SK-N-SH (cell line): ENCODE measurements around the gene LEKR1. TPM values are rescaled to one million over a fixed set of nuclear protein-coding genes. Genes with fewer than 3 reads are reported as not detected.

Experiments used
- CTCF ChIA-PET: fragments of 300-600, 350-600 bp; formaldehyde crosslinking; extraction: SDS; loops from one replicate; lab custom pipeline; 2021; lab: Yijun Ruan, JAX
- POLR2A ChIA-PET: fragments of 350-600 bp; sonication (Branson Sonifier 250); formaldehyde crosslinking; extraction: SDS; loops from one replicate; lab custom pipeline; 2020; ENCODE audit warnings: antibody characterized with exemption, inconsistent platforms; lab: Yijun Ruan, JAX
- DNase-seq: peaks from one replicate; pipeline ENCODE4 v3.0.0; 2012
- H2AFZ ChIP-seq: fragments of 200-600 bp; sonication (generic); 2 replicates; pipeline ENCODE4 v1.8.1; 2016; ENCODE audit warnings: antibody characterized with exemption, mild to moderate bottlenecking, low read depth
- H3F3A ChIP-seq: fragments of 200-600 bp; sonication (generic); replicated peaks from 2 replicates; pipeline ENCODE3; 2016; ENCODE audit warnings: antibody characterized with exemption, mild to moderate bottlenecking; ENCODE audit not compliant: insufficient read depth
- H3K27ac ChIP-seq, 2 experiments: fragments of 200-500 bp in 1 of 2; fragments of 200-600 bp in 1 of 2; sonication (Bioruptor generic) in 1 of 2; sonication (generic), shearing (Covaris generic) in 1 of 2; 2 replicates each; pipeline versions ENCODE4 v1.5.1 to v1.6.1; 2014 to 2016; ENCODE audit warnings: low read depth in 2 of 2, inconsistent platforms in 1 of 2, low read length in 1 of 2, mild to moderate bottlenecking in 1 of 2, mixed read lengths in 1 of 2
- H3K27me3 ChIP-seq: fragments of 200-600 bp; sonication (generic), shearing (Covaris generic); 2 replicates; pipeline ENCODE4 v1.6.1; 2016; ENCODE audit warnings: mixed run types; ENCODE audit not compliant: insufficient read depth
- H3K36me3 ChIP-seq, 2 experiments: fragments of 200-500 bp in 1 of 2; fragments of 200-600 bp in 1 of 2; sonication (Bioruptor generic) in 1 of 2; sonication (generic) in 1 of 2; replicated peaks in 1 of 2; 2 replicates each; pipeline versions ENCODE3 to v1.5.1; 2014 to 2016; ENCODE audit warnings: low read length in 1 of 2, mild to moderate bottlenecking in 1 of 2; ENCODE audit not compliant: insufficient read depth in 2 of 2, control insufficient read depth in 1 of 2
- H3K4me1 ChIP-seq, 2 experiments: fragments of 200-500 bp in 1 of 2; fragments of 200-600 bp in 1 of 2; sonication (Bioruptor generic) in 1 of 2; sonication (generic), shearing (Covaris generic) in 1 of 2; 2 replicates each; pipeline versions ENCODE4 v1.5.1 to v1.6.1; 2014 to 2016; ENCODE audit warnings: low read depth in 1 of 2, low read length in 1 of 2, mixed run types in 1 of 2; ENCODE audit not compliant: insufficient read depth in 2 of 2, control insufficient read depth in 1 of 2
- H3K4me2 ChIP-seq: fragments of 200-600 bp; sonication (generic), shearing (Covaris generic); 2 replicates; pipeline ENCODE4 v1.6.1; 2017; ENCODE audit warnings: mixed run types
- H3K4me3 ChIP-seq, 2 experiments: fragments of 200-500 bp in 1 of 2; fragments of 200-600 bp in 1 of 2; sonication (Bioruptor generic) in 1 of 2; sonication (generic), shearing (Covaris generic) in 1 of 2; 2 replicates each; pipeline versions ENCODE4 v1.5.1 to v1.8.1; 2014 to 2016; ENCODE audit warnings: low read depth in 2 of 2, inconsistent platforms in 1 of 2, low read length in 1 of 2, mild to moderate bottlenecking in 1 of 2, mixed read lengths in 1 of 2, moderate library complexity in 1 of 2
- H3K79me2 ChIP-seq: fragments of 200-600 bp; sonication (generic); 2 replicates; pipeline ENCODE4 v1.8.1; 2017; ENCODE audit warnings: mild to moderate bottlenecking; ENCODE audit not compliant: insufficient read depth
- H3K9ac ChIP-seq: fragments of 200-600 bp; sonication (generic); 2 replicates; pipeline ENCODE4 v1.6.1; 2017; ENCODE audit warnings: mixed run types
- H3K9me2 ChIP-seq: fragments of 200-600 bp; sonication (generic); 2 replicates; pipeline ENCODE4 v1.6.1; 2017; ENCODE audit warnings: mixed run types
- H3K9me3 ChIP-seq: fragments of 200-600 bp; sonication (generic); 2 replicates; pipeline ENCODE4 v1.6.1; 2017; ENCODE audit warnings: mixed run types, mild to moderate bottlenecking, moderate library complexity
- H4K20me1 ChIP-seq: fragments of 200-600 bp; sonication (generic); 2 replicates; pipeline ENCODE4 v1.6.1; 2017; ENCODE audit warnings: mild to moderate bottlenecking, mixed run types; ENCODE audit not compliant: insufficient read depth
- CHD2 ChIP-seq: fragments of 150-350 bp; IDR thresholded peaks from 2 replicates; pipeline ENCODE4 v1.6.1; 2018; ENCODE audit warnings: low read length; ENCODE audit not compliant: partially characterized antibody
- CTCF ChIP-seq: fragments of 200-600 bp; sonication (generic); IDR thresholded peaks from 2 replicates; pipeline ENCODE4 v1.6.1; 2017; ENCODE audit warnings: antibody characterized with exemption, mild to moderate bottlenecking, moderate library complexity
- ELF1 ChIP-seq: IDR thresholded peaks from 2 replicates; pipeline ENCODE4 v1.4.0; 2012
- EP300 ChIP-seq, 2 experiments: IDR thresholded peaks; 2 replicates each; pipeline versions ENCODE4 v1.4.0 to v1.6.1; 2012; ENCODE audit warnings: borderline replicate concordance in 1 of 2, low read depth in 1 of 2, low read length in 1 of 2
- EZH2phosphoT487 ChIP-seq: fragments of 200-600 bp; sonication (generic); IDR thresholded peaks from 2 replicates; pipeline ENCODE4 v1.6.1; 2017; ENCODE audit warnings: low read depth, mixed run types, mild to moderate bottlenecking, antibody characterized with exemption, moderate library complexity, borderline replicate concordance
- FOSL2 ChIP-seq: IDR thresholded peaks from 2 replicates; pipeline ENCODE4 v1.4.0; 2012; ENCODE audit warnings: low read depth, mild to moderate bottlenecking, moderate library complexity, borderline replicate concordance
- FOXJ3 ChIP-seq: sonication (generic); formaldehyde crosslinking; IDR thresholded peaks from 2 replicates; pipeline ENCODE4 v1.5.1; 2020; ENCODE audit warnings: mild to moderate bottlenecking, missing genetic modification reagents
- FOXM1 ChIP-seq: IDR thresholded peaks from 2 replicates; pipeline ENCODE4 v1.4.0; 2012; ENCODE audit warnings: low read depth, mild to moderate bottlenecking
- GABPA ChIP-seq: IDR thresholded peaks from 2 replicates; pipeline ENCODE4 v1.4.0; 2012; ENCODE audit warnings: low read depth, mild to moderate bottlenecking
- GATA2 ChIP-seq: sonication (generic); formaldehyde crosslinking; IDR thresholded peaks from 2 replicates; pipeline ENCODE4 v1.5.0; 2020; ENCODE audit warnings: mild to moderate bottlenecking, missing genetic modification reagents
- JUND ChIP-seq: IDR thresholded peaks from 2 replicates; pipeline ENCODE4 v1.4.0; 2012
- MEF2A ChIP-seq: IDR thresholded peaks from 2 replicates; pipeline ENCODE4 v1.4.0; 2012; ENCODE audit warnings: low read depth, borderline replicate concordance
- MXI1 ChIP-seq: IDR thresholded peaks from 2 replicates; pipeline ENCODE4 v1.6.1; 2012; ENCODE audit warnings: mild to moderate bottlenecking, low read depth, low read length, improper control_type of control experiment
- NFIC ChIP-seq: IDR thresholded peaks from 2 replicates; pipeline ENCODE4 v1.4.0; 2012; ENCODE audit warnings: borderline replicate concordance
- NRF1 ChIP-seq: IDR thresholded peaks from 2 replicates; pipeline ENCODE4 v1.6.1; 2012; ENCODE audit warnings: low read depth, mild to moderate bottlenecking, low read length
- RAD21 ChIP-seq: IDR thresholded peaks from 2 replicates; pipeline ENCODE4 v1.6.1; 2012; ENCODE audit warnings: mild to moderate bottlenecking, low read length
- RFX5 ChIP-seq: IDR thresholded peaks from 2 replicates; pipeline ENCODE4 v1.6.1; 2012; ENCODE audit warnings: mild to moderate bottlenecking, improper control_type of control experiment, low read length
- RXRA ChIP-seq: IDR thresholded peaks from 2 replicates; pipeline ENCODE4 v1.4.0; 2012; ENCODE audit warnings: low read depth, mild to moderate bottlenecking, borderline replicate concordance
- SMC3 ChIP-seq: IDR thresholded peaks from 2 replicates; pipeline ENCODE4 v1.6.1; 2012; ENCODE audit warnings: low read depth, low read length, improper control_type of control experiment
- TAF1 ChIP-seq: IDR thresholded peaks from 2 replicates; pipeline ENCODE4 v1.6.1; 2012; ENCODE audit warnings: low read depth, mild to moderate bottlenecking, low read length, moderate library complexity, borderline replicate concordance
- TCF12 ChIP-seq: IDR thresholded peaks from 2 replicates; pipeline ENCODE4 v1.4.0; 2012
- TEAD4 ChIP-seq: IDR thresholded peaks from 2 replicates; pipeline ENCODE4 v1.4.0; 2012; ENCODE audit warnings: mild to moderate bottlenecking, borderline replicate concordance; ENCODE audit not compliant: insufficient read depth
- YY1 ChIP-seq: IDR thresholded peaks from 2 replicates; pipeline ENCODE4 v1.4.0; 2012; ENCODE audit warnings: low read depth, mild to moderate bottlenecking
- WGBS: methylation state at CpG from one replicate; pipeline ENCODE4 v1.1.6; 2017; ENCODE audit warnings: low lambda C conversion rate; 5-methylcytosine and 5-hydroxymethylcytosine counted together
- polyA plus RNA-seq, 3 experiments: library from polyadenylated mRNA; depleted of rRNA; stranded (reverse); fragments of >200 nt; gene quantifications; 2 replicates each; pipeline ENCODE4 v1.2.3, GENCODE V29; 2012
- TF ChIP-seq, protein P1 (sequence below): IDR thresholded peaks from 2 replicates; pipeline ENCODE4 v1.4.0; 2012; ENCODE audit warnings: low read depth, borderline replicate concordance
- TF ChIP-seq, protein P2 (sequence below): fragments of 150-350 bp; IDR thresholded peaks from 2 replicates; pipeline ENCODE4 v1.6.1; 2017; ENCODE audit warnings: antibody characterized with exemption, low read length, low read depth, borderline replicate concordance
- TF ChIP-seq, protein P3 (sequence below): IDR thresholded peaks from 2 replicates; pipeline ENCODE4; 2012
- TF ChIP-seq, protein P4 (sequence below): IDR thresholded peaks from 2 replicates; pipeline ENCODE4 v1.4.0; 2012; ENCODE audit warnings: low read depth

Gene LEKR1
- polyA plus RNA-seq, 1 of the 3 experiments (the other 2 are of a cell fraction), result 0.30 TPM

DNA sequence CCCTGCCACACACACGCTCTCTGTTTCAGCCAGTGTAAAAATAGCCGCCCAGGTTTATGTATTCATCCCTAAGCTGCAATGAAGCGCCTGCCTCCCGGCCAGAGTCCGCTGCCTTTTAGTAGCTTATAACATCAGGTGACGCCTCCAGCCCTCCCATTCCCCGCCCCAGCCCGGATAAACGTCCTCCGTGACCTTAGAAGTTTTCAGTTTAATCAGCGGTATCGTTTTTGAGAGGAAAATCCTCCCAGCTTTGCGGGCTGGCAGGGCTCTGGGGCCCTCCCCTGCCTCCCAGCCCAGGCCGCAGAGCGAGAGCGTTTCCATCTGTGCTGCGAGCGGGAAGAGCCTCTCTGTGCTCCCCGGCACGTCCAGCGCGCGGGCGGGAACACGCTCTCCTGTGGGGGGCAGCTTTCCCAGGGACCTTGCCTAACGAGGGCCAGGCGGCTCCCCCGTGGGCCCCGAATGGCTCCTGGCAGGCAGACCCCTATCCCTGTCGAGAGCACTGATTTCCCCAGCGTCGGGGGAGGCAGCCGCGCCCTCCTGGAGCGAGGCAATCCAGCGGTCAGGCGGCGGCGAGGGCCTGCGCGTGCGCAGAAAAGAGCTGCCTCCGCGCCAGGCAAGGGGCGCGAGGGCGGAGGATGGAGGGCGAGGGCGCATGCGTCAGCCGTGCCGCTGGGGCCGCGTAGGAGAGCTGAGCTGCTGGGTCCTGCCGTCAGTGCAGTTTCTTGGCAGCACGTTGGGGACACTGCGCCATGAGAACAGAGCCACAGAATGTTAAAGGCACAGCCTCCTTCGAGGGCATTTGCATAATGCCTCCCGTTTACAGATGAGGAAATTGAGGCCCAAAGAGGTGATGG lies 262.7 kb downstream of the LEKR1 start:
- H3K27me3 ChIP-seq, result no peaks in the 10 kb centered on the region
- peak overlapping the region; percentile 87 for H3K4me2 ChIP-seq
- H3K9me2 ChIP-seq, result no peaks in the 10 kb centered on the region
- POLR2A ChIA-PET, result interaction anchor here (0.7 to 2.3 kb wide), 24 partner anchors 11 to 936 kb away, joined by 3 to 16 read pairs (median 4); partner anchors contain the start of genes SSR3 and TIPARP
- peak overlapping the region; percentile 97 for H2AFZ ChIP-seq
- peak overlapping the region; percentile 91 for H3K9ac ChIP-seq
- H3K79me2 ChIP-seq, result no peaks in the 10 kb centered on the region
- peak overlapping the region; percentile 95 to 99 for H3K27ac ChIP-seq
- WGBS, result 2% methylated on average over 43 of the region's 59 CpGs
- no peaks in the 10 kb centered on the region for H4K20me1 ChIP-seq
- CTCF ChIA-PET, result interaction anchor here (0.5 to 6.8 kb wide), 14 partner anchors 12 to 938 kb away, joined by 3 to 75 read pairs (median 3); partner anchors contain the start of gene TIPARP
- peak overlapping the region; percentile 67 to 71 for H3K4me3 ChIP-seq
- H3K4me1 ChIP-seq, result peaks cover 15 to 31% of the 10 kb centered on the region in 2 experiments
- peak; percentile 99 for DNase-seq
- H3F3A ChIP-seq, result peaks cover 15% of the 10 kb centered on the region
- H3K9me3 ChIP-seq, result no peaks in the 10 kb centered on the region
- H3K36me3 ChIP-seq, result no peaks in the 10 kb centered on the region
- TF ChIP-seq EP300 (IDR thresholded peaks at IDR 0.05; ENCODE audit: borderline replicate concordance in 1 of 2, low read depth in 1 of 2, low read length in 1 of 2), result peak in 1 of 2 experiments; percentile 30; a peak in 1 of 4 replicates
- peak; percentile 55 for TF ChIP-seq MXI1
- TF ChIP-seq YY1, result no peak
- TF ChIP-seq MEF2A, result peak; percentile 37; the same call in 1 of the 2 replicates
- no peak; the same call in 1 of the 2 replicates for TF ChIP-seq NFIC
- TF ChIP-seq TEAD4, result no peak
- TF ChIP-seq, protein P1, sequence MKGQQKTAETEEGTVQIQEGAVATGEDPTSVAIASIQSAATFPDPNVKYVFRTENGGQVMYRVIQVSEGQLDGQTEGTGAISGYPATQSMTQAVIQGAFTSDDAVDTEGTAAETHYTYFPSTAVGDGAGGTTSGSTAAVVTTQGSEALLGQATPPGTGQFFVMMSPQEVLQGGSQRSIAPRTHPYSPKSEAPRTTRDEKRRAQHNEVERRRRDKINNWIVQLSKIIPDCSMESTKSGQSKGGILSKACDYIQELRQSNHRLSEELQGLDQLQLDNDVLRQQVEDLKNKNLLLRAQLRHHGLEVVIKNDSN, result peak; percentile 48; the same call in 1 of the 2 replicates
- TF ChIP-seq, protein P2, sequence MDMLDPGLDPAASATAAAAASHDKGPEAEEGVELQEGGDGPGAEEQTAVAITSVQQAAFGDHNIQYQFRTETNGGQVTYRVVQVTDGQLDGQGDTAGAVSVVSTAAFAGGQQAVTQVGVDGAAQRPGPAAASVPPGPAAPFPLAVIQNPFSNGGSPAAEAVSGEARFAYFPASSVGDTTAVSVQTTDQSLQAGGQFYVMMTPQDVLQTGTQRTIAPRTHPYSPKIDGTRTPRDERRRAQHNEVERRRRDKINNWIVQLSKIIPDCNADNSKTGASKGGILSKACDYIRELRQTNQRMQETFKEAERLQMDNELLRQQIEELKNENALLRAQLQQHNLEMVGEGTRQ, result no peak
- no peak for TF ChIP-seq GABPA
- TF ChIP-seq, protein P3, sequence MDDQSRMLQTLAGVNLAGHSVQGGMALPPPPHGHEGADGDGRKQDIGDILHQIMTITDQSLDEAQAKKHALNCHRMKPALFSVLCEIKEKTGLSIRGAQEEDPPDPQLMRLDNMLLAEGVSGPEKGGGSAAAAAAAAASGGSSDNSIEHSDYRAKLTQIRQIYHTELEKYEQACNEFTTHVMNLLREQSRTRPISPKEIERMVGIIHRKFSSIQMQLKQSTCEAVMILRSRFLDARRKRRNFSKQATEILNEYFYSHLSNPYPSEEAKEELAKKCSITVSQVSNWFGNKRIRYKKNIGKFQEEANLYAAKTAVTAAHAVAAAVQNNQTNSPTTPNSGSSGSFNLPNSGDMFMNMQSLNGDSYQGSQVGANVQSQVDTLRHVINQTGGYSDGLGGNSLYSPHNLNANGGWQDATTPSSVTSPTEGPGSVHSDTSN, result 0 out of 2 replicates have a peak, but pooled peaks have one; percentile 16
- no peak for TF ChIP-seq CHD2
- TF ChIP-seq RAD21, result no peak
- TF ChIP-seq SMC3, result no peak
- no peak for TF ChIP-seq JUND
- 0 out of 2 replicates have a peak, but pooled peaks have one; percentile 60 for TF ChIP-seq FOXM1
- TF ChIP-seq RFX5, result no peak
- TF ChIP-seq RXRA, result peak; percentile 56; the same call in 1 of the 2 replicates
- peak; percentile 64; the same call in 1 of the 2 replicates for TF ChIP-seq TCF12
- no peak for TF ChIP-seq EZH2phosphoT487
- peak; percentile 94 for TF ChIP-seq NRF1
- TF ChIP-seq CTCF, result no peak; the same call in none of the 2 replicates
- 0 out of 2 replicates have a peak, but pooled peaks have one; percentile 16 for TF ChIP-seq ELF1
- no peak for TF ChIP-seq GATA2 (CRISPR knock-in tag)
- TF ChIP-seq FOSL2, result no peak; the same call in 1 of the 2 replicates
- peak; percentile 54 for TF ChIP-seq TAF1
- TF ChIP-seq, protein P4, sequence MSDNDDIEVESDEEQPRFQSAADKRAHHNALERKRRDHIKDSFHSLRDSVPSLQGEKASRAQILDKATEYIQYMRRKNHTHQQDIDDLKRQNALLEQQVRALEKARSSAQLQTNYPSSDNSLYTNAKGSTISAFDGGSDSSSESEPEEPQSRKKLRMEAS, result peak; percentile 61
- TF ChIP-seq FOXJ3 (CRISPR knock-in tag), result no peak
